HG02642 (cell line): ENCODE data around the gene ARRDC4.

Source experiments
- ATAC-seq: cut with Tn5 transposase; IDR thresholded peaks from one replicate; pipeline ENCODE4 v1.9.1; 2021; ENCODE audit warnings: mild to moderate bottlenecking; ENCODE audit not compliant: unreplicated experiment, poor library complexity

Gene ARRDC4

DNA sequence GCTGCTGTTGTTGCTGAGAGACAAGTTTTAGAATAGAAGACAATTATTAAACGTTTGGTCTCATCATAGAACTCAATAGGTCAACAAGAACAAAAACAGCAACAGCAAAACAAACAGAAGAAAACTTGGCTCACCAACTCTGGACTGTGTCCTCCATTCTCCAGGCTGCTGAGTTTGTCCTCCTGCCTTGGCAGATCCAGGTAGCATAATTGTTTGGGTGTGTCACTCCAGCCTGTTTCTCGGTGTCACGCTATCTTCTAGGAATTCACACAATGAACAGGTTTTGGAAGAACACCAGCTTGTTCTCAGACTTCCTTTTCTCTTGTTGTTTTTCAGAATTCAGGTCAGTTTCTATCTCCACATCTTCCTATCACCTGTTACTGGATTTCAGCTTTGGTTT, 34.7 kb downstream of the ARRDC4 start:
- no peak for ATAC-seq

DNA sequence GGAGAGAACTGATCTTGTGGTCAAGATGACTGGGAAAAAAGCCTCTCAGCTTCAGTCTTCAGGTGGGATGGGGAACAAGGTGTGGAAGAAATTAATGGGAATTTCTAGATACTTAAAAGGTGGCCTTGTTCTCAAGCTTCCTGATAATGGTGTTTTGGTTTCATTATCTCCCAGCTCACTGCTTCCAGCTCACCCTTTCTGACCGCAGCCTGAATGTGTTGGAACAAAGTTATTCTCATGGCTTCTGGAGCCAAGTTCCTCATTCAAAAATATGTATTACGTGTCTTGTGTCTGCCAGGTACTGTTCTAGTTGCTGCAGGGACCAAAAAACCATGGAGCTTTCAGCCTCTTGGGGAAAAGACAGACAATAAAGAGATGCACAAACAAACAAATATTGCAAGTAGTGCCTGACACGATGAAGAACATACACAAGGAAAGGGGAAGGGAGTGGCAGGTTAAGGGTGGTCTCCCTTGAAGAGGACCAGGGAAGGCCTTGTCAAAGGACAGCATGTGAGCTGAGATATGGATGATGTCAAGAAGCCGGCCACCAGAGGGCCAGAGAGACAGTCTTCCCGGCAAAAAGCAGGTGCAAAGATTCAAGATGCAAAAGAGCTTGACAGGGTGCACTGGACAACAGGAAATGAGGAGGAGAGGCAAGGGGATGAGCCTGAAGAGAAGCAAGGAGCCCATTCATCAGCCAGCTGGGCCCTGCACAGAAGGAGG, 35.5 kb downstream of the ARRDC4 start:
- ATAC-seq, result no peak

DNA sequence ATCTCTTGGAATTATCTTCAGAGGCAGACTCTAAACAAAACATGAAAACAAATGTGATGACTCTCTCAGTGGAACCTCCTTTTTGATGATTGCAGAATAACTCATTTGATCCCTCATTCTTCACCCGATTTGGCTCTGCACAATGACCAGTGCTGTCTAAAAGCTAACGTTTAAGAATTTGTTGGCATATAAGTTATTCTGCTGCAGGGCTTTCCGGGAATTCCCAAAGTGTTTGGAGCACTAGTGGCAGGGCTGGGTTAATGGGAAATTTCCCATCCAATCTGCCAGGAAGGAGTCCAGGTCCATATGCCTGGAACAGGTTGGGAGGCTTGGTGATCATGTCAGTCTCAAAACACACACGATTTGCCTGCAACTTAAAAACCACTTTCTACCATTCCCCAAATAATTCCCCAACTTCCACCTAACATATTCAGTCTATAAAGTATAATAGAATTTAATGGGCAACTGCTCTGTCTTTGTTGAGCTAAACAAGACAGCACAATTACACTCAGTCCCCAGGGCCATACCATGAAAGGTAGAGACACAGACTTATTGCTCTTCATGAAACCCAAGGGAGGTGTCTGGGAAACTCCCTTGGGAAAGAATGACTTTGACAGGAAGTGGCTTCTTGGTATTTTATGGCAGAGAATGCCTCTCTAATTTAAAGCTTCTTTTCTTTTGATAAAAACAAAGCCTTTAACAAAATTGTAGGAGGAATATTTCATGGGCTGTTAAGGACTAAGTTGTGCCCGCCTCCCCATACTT, 38.0 kb downstream of the ARRDC4 start:
- ATAC-seq, result no peak

DNA sequence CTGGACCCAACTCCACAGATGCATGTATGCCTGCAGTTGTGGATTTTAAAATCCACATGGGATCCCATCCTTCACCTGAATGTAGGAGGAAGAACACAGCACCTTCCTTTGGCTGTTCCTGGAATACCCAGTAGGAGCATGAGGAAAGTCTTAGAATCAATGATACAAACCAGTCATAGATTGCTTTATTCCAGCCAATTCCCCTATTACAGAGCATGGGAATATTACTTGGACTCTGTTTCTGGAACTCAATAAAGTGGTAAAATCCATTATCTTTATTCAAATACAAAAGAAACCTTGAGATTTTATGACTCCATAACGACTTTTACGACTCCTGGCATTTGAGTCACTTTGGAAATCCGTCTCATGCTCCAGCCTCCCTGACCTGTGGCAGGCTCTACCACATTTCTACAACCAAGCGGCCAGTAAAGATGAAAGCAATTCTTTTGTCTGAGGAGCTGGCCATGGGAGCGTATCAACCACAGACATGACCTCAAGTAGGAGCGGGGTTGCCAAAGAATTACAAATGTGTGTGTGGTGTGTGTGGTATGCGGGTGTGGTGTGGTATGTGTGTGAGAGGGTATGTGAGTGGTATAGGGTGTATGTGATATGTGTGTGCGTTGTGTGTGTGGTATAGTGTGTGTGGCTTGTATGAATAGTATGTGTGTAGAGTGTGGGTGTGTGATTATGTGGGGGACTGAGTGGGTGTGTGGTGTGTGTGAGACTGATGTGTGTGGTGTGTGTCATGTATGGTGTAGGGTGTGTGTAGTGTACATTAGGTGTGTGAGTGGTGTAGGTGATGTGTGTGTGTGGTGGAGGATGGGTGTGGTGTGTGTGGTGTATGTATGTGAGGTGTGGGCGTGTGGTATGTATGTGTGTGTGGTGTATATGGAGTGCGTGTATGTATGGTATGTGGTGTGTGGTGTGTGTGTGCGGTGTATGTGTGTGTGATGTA, 40.0 kb downstream of the ARRDC4 start:
- ATAC-seq, result no peak

DNA sequence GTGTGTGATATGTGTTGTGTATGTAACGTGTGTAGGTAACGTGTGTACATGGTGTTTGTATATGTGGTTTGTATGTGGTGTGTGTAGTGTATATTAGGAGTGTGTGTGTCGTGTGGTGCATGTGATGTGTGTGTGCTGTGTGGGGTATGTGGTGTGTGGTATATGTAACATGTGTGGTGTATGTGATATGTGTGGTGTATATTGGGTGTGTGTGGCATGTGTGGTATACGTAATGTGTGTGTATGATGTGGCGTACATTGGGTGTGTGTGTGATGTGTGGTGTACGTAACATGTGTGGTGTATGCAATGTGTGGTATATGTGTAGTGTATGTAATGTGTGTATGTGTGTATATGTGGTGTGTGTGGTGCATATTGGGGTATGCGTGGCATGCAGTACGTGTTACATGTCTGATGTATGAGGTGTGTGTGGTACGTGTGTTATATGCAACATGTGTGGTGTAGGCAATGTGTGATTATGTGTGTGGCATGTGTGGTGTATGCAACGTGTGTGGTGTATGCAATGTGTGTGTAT, 41.2 kb downstream of the ARRDC4 start:
- ATAC-seq, result no peak

DNA sequence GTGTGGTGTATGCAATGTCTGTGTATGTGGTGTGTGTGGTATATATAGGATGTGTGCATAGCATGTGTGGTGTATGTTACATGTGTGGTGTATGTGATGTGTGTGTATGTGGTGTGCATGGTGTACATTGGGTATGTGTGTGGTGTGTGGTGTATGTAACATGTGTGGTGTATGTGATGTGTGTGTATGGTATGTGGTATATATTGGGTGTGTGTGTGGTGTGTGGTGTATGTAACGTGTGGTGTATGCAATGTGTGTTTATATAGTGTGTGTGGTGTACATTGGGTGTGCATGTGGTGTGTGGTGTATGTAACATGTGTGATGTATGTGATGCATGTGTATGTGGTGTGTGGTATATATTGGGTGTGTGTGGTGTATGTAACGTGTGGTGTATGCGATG, 41.9 kb downstream of the ARRDC4 start:
- ATAC-seq, result no peak

DNA sequence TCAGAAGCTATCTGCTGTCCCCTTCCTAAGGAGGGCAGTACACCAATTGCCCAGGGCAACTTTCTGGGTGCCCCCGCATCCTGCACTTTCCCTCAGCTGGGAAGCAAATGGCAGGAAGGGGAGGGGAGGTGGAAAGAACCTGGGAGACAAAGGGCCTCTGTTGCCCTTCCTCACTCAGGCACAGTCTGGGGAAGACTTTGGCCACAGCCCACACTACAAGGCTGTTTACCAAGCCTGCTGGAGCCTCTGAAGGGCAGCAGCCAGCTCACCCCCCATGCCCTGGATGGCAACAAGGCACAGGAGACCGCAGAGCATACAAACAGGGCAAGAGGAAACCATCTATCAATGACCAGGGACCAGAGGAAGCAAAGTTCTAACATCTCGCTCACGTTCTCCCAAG, 42.4 kb downstream of the ARRDC4 start:
- no peak for ATAC-seq

DNA sequence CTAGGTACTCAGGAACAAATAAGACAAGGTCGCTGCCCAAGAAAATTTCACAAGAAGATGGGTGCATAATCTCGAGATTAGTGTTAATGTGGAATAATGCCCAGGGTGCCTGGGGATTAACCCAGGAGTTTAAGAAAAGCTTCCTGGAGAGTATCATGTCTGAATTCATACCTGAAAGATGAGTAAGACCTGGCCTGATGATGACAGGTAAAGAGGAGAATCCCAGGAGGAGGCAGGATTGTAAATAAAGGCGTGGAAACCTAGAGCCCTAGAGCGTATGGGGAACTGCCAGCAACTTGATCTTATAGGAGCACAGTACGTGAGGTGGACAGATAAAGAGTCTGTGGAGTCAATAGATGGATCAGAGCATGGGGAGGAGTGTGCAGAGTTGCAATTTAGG, 43.0 kb downstream of the ARRDC4 start:
- no peak for ATAC-seq

DNA sequence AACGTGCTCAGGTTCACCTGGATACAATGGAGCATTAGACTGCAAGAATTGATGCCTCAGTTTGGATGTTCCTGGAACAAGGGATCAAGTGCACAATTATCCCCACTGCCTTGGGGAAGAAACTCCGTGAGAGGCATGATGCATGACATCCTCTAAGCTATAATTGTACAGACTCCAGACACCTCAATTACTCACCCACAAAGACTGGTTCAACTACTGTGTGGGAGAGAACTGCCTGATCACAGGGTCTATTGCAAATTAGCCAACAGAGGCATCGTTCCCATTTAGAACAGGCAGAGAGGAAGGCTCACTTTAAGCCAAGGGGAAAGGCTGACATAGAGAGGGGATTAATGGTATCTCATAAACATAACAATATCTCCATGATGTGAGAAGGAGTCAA, 43.5 kb downstream of the ARRDC4 start:
- ATAC-seq, result no peak

DNA sequence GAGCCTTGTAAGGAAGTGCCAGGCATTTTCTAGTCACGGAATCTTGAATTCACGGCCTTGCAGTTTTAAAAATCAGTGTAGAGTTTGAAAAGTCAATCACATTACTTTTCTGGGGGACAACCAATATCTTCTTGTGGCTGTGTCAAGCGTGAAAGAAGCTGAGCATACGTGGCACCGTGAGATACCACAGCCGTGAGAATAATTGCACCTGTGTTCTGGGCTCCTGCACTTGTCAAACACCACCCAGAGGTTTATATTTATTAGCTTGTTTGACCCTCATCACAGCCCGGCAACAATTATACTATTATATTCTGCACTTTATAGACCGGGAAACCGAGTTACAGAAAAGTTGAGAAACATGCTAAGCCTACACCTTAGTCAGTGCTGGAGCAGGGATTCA, 45.2 kb downstream of the ARRDC4 start:
- no peak for ATAC-seq

DNA sequence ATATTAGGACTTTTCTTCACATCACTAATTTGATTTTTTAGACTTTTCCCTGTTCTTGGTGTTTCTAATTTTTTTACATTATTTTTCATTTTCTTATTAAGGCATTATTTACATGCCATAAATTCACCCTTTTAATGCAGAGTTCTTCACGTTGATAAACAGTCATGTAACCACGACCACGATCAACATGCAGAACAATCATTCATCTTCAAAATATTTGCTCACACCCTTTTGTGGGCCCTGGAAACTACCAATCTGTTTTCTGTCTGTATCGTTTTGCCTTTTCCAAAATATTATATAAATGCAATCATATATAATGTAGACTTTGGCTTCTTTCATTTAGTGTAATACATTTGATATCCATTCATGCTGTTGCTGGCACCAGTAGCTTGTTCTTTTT, 48.7 kb downstream of the ARRDC4 start:
- no peak for ATAC-seq

DNA sequence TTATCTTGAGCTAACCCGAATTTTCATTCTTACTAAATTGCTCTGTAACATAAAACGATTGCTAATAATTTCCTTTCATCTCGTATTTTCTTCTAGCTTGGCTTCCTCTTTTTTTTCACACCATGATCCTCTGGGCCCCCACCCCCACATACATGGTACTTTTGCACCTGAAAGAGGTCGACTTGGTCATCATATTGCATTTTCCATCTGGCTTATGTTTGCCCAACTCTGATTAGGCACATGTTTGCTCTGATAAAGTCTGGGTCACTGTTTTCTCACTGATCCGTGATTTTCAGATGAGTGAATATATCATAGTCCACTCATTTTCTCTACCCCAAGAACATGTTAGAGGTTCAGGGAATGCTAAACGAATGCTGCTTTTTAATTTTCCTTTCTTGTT, 49.5 kb downstream of the ARRDC4 start:
- no peak for ATAC-seq

DNA sequence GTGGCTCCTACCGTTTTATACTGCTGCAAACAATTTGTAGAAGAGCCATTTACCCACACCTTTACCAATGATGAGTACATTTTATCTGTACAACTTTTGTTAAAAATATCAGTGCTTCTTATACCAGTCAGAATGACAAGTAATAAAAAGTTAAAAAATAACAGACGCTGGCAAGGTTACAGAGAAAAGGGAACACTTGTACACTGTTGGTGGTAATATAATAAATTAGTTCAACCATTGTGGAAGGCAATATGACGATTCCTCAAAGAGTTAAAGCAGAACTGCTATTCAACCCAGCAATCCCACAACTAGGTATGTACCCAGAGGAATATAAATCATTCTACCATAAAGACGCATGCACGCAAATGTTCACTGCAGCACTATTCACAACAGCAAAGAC, 51.9 kb downstream of the ARRDC4 start:
- ATAC-seq, result no peak

DNA sequence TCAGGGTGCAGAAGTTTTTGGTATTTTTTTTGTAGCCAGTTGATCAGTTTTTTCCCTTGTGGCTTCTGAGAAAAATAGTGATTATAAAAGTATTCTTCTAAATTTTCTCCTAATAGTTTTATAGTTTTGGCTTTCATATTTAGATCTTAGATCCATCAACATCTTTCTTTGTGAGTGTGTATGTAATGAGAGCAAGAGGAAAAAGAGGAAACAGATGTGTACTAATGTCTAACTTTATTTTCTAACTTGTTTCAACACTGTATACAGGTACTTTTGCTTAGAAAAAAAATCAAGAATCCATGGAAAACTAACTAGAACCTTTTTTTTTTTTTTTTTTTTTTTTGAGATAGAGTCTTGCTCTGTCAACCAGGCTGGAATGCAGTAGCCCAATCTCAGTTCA, 53.1 kb downstream of the ARRDC4 start:
- ATAC-seq, result no peak

DNA sequence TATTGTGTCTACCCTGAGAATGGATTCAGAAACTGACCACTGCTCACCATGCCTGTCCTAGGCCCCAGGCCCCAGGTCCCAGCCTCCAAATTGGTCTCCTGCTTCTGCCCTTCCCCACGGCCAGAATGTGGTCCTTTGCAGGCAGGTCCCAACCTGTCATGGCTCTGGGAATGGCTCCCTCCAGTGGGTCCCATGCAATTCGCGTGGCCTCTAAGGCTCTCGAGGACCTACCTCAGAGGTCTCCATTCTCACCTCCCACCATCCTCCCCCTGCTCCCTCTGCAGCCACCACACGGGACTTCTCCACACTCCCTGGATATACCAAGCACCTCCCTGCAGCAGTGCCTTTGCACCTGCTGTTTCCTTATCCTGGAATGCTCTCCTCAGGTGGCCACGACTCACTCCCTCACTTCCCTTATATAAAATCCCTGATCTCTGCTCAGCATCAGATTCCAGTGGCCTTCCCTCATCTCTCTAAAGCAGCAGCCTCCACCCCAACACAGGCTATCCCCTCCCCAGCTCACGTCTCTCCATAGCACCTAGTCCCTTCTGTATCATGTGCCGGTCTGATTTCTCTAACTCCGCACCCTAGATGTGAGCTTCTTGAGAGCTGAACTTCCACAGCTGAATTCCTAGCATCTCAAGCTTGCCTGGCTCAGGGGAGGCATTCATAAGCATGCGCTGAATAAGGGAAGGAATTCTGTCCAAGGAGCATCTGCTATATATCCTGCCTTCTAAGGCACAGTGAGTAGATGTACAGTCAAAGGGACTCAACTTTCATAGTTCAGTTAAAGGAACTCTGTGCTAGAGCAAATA, 56.9 kb downstream of the ARRDC4 start:
- no peak for ATAC-seq

DNA sequence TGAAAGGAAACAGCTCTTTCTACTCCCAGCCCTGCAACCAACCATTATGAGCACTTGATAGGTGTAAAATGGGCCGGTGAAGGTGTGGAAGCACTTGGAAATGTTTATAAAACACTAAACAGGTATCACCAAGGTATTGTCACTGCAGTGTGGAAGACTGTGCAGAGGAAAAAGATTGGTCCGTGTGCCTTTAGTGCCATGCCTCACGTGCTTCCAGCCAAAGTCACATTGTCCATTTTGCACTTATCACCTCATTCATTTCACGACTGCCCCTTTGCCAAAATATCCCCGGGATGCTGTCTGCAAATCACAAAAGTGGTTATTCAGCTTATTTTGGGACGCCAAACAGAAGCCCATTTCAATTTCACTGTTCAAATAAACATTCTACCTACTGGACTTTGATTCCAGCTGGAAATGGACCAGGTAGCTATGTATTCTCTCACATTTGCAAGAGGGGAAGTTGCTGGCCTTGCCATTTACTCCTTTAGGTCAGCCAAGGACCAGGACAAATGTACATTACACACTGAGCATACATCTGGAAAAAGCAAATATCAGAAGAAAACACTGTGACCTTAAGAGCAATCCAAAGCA, 58.4 kb downstream of the ARRDC4 start:
- ATAC-seq, result no peak
